Measurements from ENCODE around the gene PGAP2. TPM values are rescaled to one million over a fixed set of nuclear protein-coding genes. Genes with fewer than 3 reads are reported as not detected.
"Not testable (repeated sequence)": the region's sequence is repeated elsewhere in the genome, so short reads cannot be mapped to it uniquely, and the experiment has no call there.

PGAP2 gene
- total and polyA plus RNA-seq, 2 donors (not counting 1 experiment from before 2014, with no cell fraction given) = 20.5 to 47.1 TPM

GRCh38 chr11:3860898-3861393 lies 52.6 kb downstream of the PGAP2 start:
- H3K9me3 Mint-ChIP-seq (ENCODE audit: insufficient read depth); H3K27me3 ChIP-seq (replicated peaks in 1 of 4; ENCODE audit: control extremely low read depth in 1 of 4, control insufficient read depth in 3 of 4, insufficient read depth in 4 of 4, low read length in 3 of 4); intact Hi-C loops (cut with micrococcal nuclease); H3K36me3 ChIP-seq (replicated peaks in 1 of 2; ENCODE audit: control extremely low read depth in 1 of 2, control insufficient read depth in 1 of 2, extremely low read depth in 1 of 2, insufficient read depth in 2 of 2, low read length in 1 of 2); H3K27me3 Mint-ChIP-seq; DNase-seq; H2AFZ ChIP-seq (ENCODE audit: insufficient read depth, low read depth, low read length, poor library complexity, severe bottlenecking); H3K9me3 ChIP-seq (ENCODE audit: control extremely low read depth in 1 of 3, control insufficient read depth in 2 of 3, insufficient read depth in 1 of 3, low read length in 2 of 3); H3K9ac ChIP-seq (ENCODE audit: low read length): not testable (repeated sequence)
- POLR2A ChIA-PET = interaction anchor here (0.6 to 1.0 kb wide), 3 partner anchors 14 to 33 kb away, joined by 3 to 4 read pairs (median 3); no protein-coding TSS in a partner anchor
- Histone ChIP-seq H3K79me2 (ENCODE audit: control insufficient read depth, insufficient read depth, low read length) (peaks cover 100% of the 10 kb centered on the region), H3K4me1 (ENCODE audit: control insufficient read depth in 2 of 2, insufficient read depth in 2 of 2, low read length in 2 of 2) (peaks cover 87 to 90% of the 10 kb centered on the region in 2 donors), H3K4me3 (ENCODE audit: control extremely low read depth in 1 of 5, extremely low read depth in 1 of 5, insufficient read depth in 1 of 5, low read depth in 2 of 5, low read length in 4 of 5) (peak overlapping the region in 1 of 5 experiments; percentile 4), H3K27ac (ENCODE audit: low read length in 2 of 2) (peak overlapping the region in 1 of 2 donors; percentile 13), H3K4me2 (replicated peaks; ENCODE audit: low read depth, low read length, poor library complexity, severe bottlenecking) (peak overlapping the region; percentile 87), H4K20me1 (ENCODE audit: control insufficient read depth, insufficient read depth, low read length, poor library complexity, severe bottlenecking) (peaks cover 49% of the 10 kb centered on the region)
- H3K4me3 Mint-ChIP-seq = peak overlapping the region; percentile 64
- peak; percentile 35 for ATAC-seq (ENCODE audit: low read depth)
- H3K27ac Mint-ChIP-seq = peak overlapping the region; percentile 60
- CTCF ChIA-PET = interaction anchor here (1.1 to 36.8 kb wide), 4 partner anchors 8 to 211 kb away, joined by 3 to 662 read pairs (median 4); partner anchors contain the start of genes RHOG and STIM1
- H3K4me1 Mint-ChIP-seq = peaks cover 85% of the 10 kb centered on the region
- WGBS (ENCODE audit: insufficient coverage) = 50% methylated on average over 2 of the region's 4 CpGs

DNA sequence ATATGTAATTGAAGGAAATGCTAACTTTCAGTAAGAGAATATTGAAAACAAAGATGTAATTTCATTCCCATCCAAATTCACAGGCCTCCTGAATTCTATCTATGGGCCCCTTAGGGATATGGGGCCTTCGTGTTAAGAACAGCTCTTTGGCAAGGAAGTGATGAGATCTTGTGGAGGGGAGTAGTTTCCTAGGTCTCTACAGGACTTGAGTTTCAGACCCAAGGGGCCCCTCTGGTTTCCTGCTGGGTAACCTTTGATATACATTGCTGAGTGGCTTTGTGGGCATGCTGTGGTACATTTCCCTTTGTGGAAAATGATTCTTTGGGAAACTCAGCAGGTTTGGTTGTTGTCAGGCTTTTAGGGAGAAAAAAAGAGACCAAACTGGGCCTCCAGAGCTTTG lies 53.3 kb downstream of the PGAP2 start:
- H3K4me1 ChIP-seq (ENCODE audit: control insufficient read depth in 2 of 2, insufficient read depth in 2 of 2, low read length in 2 of 2) = peaks cover 90 to 91% of the 10 kb centered on the region in 2 donors
- no peak for TF ChIP-seq EZH2 (IDR thresholded peaks at IDR 0.05; ENCODE audit: borderline replicate concordance, insufficient read depth, low read depth, low read length, poor library complexity, severe bottlenecking)
- no peak for TF ChIP-seq CTCF (IDR thresholded peaks at IDR 0.05)
- Mint-ChIP-seq H3K4me3 (peak overlapping the region; percentile 16), H3K9me3 (ENCODE audit: insufficient read depth) (no peaks in the 10 kb centered on the region), H3K4me1 (peaks cover 85% of the 10 kb centered on the region), H3K27ac (peak overlapping the region; percentile 69), H3K27me3 (no peaks in the 10 kb centered on the region)
- H3K27ac ChIP-seq (ENCODE audit: low read length in 2 of 2) = no peak overlapping the region
- H4K20me1 ChIP-seq (ENCODE audit: control insufficient read depth, insufficient read depth, low read length, poor library complexity, severe bottlenecking) = peaks cover 41% of the 10 kb centered on the region
- H3K79me2 ChIP-seq (ENCODE audit: control insufficient read depth, insufficient read depth, low read length) = peaks cover 100% of the 10 kb centered on the region
- ChIA-PET POLR2A (interaction anchor here (0.6 to 1.0 kb wide), 2 partner anchors 14 to 32 kb away, joined by 3 read pairs; no protein-coding TSS in a partner anchor), CTCF (interaction anchor here (1.1 to 36.8 kb wide), 4 partner anchors 9 to 211 kb away, joined by 3 to 662 read pairs (median 6); partner anchors contain the start of genes RHOG and STIM1)
- H2AFZ ChIP-seq (ENCODE audit: insufficient read depth, low read depth, low read length, poor library complexity, severe bottlenecking) = no peak overlapping the region
- peak overlapping the region; percentile 43 for H3K4me2 ChIP-seq (replicated peaks; ENCODE audit: low read depth, low read length, poor library complexity, severe bottlenecking)
- no peaks in the 10 kb centered on the region for H3K27me3 ChIP-seq (replicated peaks in 1 of 4; ENCODE audit: control extremely low read depth in 1 of 4, control insufficient read depth in 3 of 4, insufficient read depth in 4 of 4, low read length in 3 of 4)
- H3K4me3 ChIP-seq (ENCODE audit: control extremely low read depth in 1 of 5, extremely low read depth in 1 of 5, insufficient read depth in 1 of 5, low read depth in 2 of 5, low read length in 4 of 5) = no peak overlapping the region
- peaks cover 0 to 3% of the 10 kb centered on the region in 2 experiments for H3K36me3 ChIP-seq (replicated peaks in 1 of 2; ENCODE audit: control extremely low read depth in 1 of 2, control insufficient read depth in 1 of 2, extremely low read depth in 1 of 2, insufficient read depth in 2 of 2, low read length in 1 of 2)
- no CpG with 5 or more reads among the region's 1 CpG for WGBS (ENCODE audit: insufficient coverage)
- no peak for DNase-seq
- H3K9ac ChIP-seq (ENCODE audit: low read length) = no peak overlapping the region
- intact Hi-C loops (cut with micrococcal nuclease) = no loop called here
- no peak for ATAC-seq (ENCODE audit: low read depth)
- H3K9me3 ChIP-seq (ENCODE audit: control extremely low read depth in 1 of 3, control insufficient read depth in 2 of 3, insufficient read depth in 1 of 3, low read length in 2 of 3) = no peaks in the 10 kb centered on the region

Measured in B cell (primary cell).